HG02970 (cell line): ENCODE measurements around the gene PLA2G2A.

Experiments used
- ATAC-seq: cut with Tn5 transposase; IDR thresholded peaks from one replicate; pipeline ENCODE4 v1.9.1; 2021; ENCODE audit warnings: mild to moderate bottlenecking, moderate library complexity, moderate number of reproducible peaks; ENCODE audit not compliant: unreplicated experiment, low FRiP score

PLA2G2A gene

DNA sequence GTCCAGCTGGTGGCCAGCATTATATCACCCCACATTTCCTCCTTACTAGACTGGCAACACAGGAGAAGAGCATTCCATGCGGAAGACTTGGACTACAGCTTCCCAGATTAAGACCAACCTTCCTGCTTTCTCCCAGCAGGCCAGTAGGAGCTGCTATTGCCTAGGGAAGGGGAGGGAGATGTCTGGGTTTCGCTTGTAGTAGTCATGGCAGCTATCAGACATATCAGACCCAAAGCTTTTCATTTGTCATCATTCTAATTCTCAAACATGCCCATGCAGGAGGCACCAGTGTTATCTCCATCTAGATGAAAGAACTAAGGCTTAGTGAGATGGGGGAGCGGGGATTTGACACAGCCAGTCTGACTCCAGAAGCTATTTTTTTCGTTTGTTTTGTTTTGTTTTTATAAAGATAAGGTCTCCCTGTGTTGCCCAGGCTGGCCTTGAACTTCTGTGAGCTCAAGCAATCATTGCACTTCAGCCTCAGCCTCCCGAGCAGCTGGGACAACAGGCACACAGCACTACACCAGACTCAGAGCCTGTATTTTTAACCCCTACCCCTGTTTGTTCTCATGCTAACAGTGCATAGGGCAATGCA, 4.5 kb downstream of the PLA2G2A start:
- ATAC-seq: no peak

DNA sequence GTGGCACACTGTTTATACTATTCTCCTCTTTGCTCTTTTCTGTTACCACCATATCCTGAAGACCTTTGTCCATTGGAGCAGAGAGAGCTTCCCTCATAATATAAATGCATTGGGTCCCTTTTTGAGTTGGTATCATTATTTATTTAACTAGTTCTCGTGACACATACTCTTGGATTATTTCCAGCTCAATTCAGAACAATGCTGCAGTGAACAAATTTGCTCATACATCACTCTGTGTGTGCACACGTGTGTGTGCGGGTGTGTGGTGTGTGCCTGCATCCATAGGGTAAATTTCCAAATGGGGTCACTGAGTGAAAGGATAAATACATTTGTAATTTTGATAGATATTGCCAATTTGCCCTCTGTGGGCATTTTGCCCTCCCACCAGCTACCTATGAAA, 5.8 kb downstream of the PLA2G2A start:
- ATAC-seq: no peak

DNA sequence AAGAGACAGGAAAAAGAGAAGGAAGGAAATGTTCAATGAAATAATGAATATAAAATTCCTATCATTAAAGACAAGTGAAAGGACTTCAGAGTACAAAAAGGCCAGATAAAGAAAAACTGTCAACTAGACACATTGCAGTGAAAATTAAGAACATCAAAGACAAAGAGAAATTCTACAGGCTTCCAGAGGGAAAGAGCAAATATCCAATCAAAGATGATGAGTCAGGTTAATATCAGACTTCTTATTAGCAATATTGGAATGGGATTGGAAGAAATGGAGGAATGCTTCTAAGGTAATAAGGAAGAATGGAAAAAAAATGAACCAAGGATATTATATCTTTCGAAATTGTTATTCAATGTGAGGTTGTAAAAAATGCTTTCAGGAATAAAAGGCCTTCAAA, 7.8 kb downstream of the PLA2G2A start:
- no peak for ATAC-seq

DNA sequence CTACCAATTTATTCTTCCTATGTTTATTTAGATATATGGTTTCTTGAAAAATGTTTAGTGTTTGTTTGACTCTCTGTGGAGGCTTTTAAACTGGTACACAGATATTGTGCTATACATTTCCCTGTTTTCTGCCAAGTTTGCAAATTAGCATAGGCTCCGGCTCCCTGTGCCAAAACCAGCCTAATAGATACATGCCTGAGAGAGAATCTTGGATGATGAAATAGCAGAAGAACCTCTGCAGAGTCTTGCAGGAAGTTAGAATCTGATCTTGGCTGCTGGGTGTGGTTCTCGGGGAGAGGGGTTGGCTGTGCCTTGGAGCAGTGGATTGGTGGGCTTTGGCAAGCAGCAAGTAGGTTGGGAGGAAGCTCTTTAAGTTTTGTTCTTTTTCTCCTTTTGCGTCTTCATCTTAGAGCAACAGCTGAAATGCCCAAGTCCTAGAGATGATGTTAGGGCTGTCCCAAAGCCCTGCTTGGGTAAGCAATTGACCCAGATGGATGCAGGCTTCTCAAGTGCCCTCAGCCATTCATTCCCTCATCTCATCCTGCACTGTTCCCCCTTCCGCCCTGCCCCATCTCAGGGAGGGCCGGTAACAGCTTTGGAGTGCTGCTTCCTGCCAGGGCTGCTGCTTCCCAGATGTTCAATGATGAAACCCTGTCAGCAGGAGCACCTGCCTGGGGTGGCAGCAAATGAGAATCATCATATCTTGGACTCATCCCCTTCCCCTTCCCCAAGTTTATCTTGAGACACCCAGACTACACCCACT, 9.3 kb downstream of the PLA2G2A start:
- no peak for ATAC-seq

DNA sequence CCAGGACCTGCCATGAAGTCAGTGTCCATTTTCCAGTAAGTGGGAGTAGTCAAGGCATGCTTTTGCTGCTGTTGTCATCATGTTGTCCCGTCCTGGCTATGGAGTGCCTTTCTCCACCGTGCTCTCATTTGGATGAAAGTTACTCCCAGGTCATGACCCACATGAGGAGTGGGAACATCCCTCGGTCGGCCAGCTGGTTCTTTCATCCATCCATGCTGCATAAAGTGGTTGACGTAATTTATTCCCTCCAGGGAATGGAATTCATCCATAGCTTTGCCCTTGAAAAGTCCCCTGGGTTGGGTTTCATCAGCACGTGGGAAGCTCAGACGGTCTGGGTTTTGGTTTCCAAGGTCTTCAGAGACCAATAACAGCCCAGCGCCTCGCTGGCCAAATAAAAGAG, 11.6 kb downstream of the PLA2G2A start:
- ATAC-seq: no peak

DNA sequence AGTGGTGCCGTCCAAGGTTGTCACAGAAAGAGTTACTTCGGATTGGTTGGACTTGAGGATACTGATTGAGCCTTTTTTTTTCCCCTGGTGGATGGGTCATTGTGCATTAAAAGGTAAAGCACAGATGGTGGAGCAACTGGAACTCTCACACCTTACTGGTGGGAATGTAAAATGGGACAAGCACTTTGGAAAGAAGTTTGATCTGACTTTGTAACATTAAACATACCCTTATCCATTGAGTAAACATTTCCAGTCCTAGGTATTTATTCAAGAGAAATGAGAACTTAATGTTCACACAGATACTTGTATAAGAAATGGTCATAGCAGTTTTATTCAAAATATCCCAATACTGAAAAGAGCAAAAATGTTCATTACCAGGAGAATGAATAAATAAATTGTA, 14.9 kb downstream of the PLA2G2A start:
- no peak for ATAC-seq

DNA sequence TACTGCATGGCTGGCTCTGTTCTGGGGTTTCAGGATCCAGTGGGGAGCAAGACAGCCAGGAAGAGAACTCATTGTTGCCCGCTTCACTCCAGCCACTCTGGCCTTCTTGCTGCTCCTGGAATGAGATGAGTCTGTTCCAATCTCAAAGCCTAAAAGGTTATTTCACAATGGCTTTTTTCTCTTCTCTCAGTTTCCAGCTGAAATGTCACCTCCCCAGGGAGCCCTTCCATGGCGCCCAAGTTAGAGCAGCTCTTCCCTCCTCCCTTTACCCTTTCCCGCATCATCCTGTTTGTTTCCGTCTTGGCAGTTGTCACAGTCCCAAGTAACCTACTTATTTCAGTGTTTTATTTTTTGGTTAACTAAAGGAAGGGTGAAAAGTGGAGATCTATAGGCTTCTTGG, 15.8 kb downstream of the PLA2G2A start:
- no peak for ATAC-seq

DNA sequence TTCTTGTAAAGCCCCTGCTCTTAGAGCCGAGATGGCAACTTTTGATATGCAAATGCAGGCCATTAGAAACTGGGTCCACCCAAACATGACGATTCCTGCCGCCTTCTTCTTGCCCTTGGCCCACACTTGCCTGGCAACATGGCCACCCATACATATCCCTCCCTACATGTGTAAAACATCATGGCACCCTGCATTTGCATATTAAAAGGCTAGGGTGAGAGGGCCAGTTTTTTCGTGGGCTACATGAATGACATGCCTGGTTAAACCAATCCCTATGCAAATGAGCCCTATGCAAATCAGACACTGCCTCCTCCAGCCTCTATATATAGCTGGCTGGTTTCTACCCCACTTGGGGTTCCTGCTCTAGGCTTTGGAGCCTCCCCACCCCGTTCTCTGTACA, 18.8 kb downstream of the PLA2G2A start:
- no peak for ATAC-seq

DNA sequence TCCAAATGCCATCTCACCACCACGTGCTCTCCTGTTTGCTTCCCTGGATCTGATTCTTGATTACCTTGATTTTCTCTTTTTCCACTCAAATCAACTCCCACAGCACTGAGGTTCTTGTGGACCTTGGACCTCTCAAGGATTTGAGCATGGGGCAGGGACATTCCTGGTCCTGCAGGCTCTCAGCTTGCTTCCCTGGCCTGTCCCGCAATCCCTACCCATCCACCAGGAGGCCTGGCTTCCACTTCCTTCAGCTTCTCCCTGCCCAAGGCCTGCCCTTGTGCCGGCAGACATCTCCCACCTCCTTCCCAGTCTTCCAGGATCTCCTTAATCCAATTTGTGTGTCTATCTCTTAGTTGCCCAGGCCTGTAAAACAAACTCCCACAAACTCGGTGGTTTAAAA, 21.6 kb downstream of the PLA2G2A start:
- ATAC-seq: no peak

DNA sequence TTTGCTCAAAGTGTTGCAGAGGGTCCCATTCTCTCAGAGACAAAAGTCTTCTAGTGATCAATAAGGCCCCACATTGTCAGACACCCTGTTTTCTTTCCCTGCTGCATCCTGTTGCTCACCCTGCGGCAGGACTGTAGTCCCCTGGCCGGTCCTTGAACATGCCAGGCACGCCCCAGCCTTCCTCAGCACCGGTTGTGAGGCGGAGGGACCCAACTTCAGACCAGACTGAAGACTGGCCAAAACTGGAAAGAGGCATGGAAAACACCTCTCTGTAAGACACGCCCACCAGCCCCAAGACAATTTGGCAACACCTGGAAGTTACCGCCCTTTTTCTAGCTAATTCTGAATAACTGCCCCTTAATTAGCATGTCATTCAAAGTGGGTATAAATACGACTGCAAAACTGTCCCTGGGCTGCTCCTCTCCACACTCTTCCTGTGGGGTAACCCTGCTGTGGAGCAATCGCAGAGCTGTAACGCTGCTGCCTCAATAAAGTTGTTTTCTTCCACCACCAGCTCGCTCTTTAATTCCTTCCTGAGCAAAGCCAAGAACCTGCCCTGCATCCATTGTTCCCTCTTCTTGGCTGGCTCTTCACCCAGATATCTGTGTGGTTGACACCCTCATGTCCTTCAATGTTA, 23.8 kb downstream of the PLA2G2A start:
- no peak for ATAC-seq

DNA sequence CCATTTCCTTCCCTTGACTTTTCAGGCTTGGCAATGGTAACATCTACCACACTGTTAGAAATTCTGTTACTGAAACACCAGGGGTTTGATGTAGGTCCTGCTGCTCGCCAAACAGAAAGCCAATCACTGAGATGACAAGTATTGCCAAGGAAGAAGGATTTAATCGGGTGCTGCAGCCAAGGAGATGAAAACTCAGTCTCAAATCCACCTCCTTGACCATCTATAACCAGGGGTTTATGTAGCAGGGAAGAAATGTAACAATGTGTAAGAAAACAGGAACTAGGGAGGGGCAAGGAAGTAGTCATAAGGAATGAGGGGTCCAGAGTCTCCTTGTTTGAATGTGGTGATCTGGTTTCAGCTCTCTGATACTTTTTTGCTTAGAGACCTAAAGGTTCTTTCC, 25.4 kb downstream of the PLA2G2A start:
- ATAC-seq: no peak

DNA sequence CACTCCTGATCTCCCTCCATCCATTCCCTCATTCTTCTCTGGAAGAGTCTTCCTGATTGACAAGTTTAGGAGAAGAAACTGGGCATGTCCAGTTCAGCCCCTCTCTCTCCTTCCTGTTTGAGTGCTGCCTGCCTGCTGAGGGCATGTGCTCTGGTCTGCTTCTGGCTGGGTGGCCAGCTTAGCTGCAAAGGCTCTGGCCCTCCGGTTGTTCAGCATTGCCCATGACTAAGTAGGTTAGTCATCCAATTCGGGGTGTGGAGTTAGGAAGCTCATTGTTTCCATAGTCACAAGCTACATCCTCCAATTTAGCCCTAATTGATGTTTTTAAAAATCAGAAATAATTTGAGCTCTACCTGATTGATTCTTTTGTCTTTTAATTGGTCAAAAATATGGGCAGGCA, 30.4 kb downstream of the PLA2G2A start:
- no peak for ATAC-seq

DNA sequence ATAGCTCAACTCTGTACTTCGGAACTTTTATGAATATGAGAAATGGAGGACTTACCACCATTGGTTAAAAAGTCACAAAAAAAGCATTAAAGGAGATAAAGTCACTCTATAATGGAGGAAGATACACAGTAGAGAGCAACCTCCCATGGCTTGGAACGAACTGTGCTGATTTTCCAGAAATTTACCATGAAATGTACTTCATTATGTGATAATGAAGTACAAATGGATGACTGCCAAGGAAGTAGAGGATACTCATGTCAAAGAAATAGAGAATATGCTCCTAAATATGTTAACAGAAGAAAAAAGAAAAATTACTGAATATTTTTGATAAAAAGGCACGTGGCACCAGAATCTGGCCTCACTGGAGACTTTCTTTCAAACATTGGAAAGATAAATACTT, 32.4 kb downstream of the PLA2G2A start:
- no peak for ATAC-seq

DNA sequence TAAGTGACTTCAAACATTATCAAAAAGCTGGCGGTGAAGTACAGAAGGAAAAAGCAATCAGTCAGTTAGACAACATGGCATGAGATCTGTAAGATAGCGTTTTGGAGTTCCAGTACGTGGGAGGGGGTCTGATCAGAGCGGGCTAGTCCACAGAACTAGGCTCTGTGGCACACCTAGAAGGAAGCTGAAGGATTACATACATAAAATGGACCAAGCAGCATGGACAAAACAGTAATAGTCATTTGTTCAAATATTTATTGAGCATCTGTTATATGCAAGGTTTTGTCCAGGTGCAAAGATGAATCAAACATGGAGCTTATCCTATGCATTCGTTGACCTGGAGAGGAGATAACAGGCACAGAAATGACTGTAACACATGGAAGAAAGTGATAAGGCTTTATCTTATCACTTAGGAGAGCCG, 33.1 kb downstream of the PLA2G2A start:
- no peak for ATAC-seq

DNA sequence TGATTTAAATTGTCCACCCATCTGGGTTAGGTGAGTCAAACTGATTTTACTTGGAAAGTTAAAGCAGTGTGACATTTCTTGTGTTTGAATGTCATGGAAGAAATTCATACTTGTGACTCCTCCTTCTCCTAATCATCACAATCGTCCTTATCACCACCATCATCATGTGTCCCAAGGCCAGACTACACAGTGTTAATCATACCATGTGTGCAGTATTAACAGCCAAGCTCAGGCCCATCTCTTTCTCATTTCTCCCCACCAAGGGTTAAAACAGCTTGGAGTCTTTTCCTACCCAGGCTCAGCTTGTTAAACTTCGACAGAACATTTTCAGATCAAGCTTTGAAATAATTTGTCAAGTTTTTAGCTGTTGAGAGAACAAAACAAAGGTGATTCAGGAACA, 33.5 kb downstream of the PLA2G2A start:
- ATAC-seq: no peak

DNA sequence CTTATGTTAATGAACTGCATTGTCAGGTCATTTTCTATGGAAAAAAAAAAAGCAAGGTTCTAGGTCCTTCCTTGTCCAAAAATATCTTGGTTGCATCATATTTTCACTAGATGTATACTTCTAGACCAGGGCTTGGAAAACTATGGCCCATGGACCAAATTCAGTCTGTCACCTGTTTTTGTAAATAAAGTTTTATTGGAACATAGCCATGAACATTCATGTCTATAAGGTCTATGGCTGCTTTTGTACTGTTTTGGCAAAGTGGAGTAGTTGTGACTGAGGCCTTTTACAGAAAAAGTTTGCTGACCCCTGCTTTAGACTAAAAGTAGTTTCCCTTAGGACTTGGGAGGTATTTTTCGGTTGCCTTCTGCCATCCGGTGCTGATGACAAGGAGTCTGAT, 36.8 kb downstream of the PLA2G2A start:
- ATAC-seq: no peak

DNA sequence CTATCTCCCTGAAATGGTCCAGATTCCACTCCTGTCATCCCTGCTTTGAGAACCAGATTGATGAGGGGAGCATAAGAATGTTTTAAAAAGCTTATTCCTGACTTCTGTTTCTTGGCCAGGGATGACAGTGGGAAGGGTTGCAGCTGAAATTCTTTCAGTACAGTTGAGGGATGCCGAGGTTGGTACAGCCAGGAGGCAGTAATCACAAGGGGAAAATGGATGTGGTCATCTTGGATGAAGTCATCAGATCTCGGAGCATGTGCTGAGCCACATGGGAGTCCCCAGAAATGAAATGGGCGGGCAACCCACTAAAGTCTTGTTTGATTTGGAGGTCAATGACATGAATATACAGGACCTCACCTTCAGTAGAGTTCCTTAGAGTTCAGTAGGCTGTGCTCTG, 37.3 kb downstream of the PLA2G2A start:
- no peak for ATAC-seq

DNA sequence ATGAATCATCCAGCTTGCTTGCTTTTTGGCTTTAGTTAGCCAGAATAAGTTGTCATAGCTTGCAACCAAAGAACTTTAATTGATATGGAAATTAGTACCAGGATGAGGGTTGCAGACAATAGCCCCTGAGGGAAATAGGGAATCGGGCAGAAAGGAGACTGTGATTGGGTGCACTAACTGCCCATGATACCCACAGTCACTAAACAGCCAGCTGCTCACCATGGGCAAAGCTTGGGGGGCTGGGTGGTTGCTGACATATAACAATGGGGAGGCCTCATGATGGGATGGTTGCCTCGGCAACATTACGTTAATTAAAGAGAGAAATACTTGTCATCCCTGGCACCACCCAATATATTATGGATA, 38.2 kb downstream of the PLA2G2A start:
- ATAC-seq: no peak

DNA sequence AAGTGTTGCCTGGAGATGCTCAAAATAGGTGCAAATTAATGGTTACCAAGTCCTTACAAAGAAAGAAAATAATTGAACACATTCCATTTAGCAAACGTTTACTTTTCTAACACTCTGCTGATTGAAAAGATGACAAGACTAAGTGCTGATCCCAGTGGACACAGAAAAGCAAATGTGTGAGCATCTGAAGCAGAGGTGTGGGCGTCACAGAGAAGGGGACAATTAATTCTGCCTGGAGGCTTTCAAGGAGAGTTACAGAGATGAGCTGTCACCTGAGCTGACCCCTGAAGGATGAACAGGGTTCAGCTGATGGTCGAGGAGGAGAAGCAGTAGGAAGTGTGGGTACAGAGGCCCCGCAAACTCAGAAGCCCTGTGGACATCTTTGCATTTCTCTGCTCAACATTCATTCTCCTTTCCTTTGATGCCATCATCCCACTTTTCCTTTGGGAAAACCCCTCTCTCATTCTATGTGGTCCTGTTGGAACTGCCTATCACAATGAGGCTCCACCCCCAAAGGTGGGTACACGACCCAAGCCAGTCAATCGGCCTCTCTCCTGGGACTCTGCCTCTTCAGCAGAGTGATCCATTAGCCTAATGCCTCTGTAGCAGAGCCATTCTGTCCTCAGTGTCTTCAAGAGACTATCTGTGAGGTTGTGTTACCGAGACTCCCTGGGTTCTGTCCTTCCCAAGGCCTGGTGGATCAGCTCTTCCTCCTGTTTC, 38.8 kb downstream of the PLA2G2A start:
- ATAC-seq: no peak

DNA sequence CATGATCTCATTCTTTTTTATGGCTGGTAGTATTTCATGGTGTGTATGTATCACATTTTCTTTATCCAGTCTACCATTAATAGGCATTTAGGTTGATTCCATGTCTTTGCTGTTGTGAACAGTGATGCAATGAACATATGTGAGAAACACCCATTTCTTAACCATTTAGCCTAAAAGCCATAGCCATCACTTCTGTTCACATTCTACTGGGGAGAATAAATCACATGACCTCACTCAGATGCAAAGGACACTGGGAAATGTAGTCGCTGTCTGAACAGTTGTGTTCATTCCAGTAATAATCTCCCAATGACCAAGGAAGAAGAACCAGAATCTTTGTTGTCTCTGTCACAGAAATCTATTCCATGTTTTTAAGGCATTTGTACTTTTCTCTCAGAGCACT, 40.9 kb downstream of the PLA2G2A start:
- ATAC-seq: no peak

DNA sequence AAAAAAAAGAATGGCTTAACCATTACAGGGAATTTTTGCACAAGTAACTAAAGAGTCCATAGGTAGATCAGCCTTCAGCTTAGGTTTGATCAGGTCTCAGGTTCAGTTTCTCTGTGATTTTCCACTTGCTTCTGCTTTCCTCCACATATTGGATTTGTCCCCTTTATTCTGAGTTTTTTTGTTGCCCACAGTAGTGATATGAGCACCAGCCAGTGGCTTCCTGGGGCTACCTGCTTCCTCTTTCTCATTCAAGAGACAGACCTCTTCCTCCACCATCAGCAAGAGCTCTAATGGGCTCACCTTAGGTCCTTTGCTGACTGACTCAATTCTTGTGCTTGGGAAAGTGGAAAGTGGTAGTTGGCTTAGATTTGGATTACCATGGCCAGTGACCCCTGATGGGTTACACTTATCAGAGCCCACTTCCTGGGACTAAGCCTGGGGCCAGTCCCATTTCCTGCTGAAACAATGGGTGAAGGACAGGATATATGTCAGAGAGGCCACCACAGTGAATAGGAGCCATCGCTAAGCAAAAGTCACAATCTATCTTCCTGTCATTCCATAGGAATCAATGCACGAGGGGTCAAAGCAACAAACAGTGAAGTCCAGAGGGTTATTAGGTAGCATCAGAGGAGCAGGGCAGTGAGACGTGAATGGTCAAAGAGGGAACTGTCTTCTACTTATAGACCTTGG, 43.2 kb downstream of the PLA2G2A start:
- ATAC-seq: no peak
